Measurements from ENCODE around the gene CYBA.
A peak's percentile ranks its signal among the peaks of the same experiment; 100 is the strongest.
"Not testable (repeated sequence)": the region's sequence is repeated elsewhere in the genome, so short reads cannot be mapped to it uniquely, and the experiment has no call there.

CYBA gene

GRCh38 chr16:88609426-88609825, 41.4 kb downstream of the CYBA start:
- not testable (repeated sequence) for DNase-seq

GRCh38 chr16:88608076-88608475, 42.8 kb downstream of the CYBA start:
- DNase-seq = no peak

GRCh38 chr16:88606148-88606757, 44.6 kb downstream of the CYBA start:
- DNase-seq = no peak

GRCh38 chr16:88605186-88606147, 45.4 kb downstream of the CYBA start:
- no peak for DNase-seq

GRCh38 chr16:88602091-88602490, 48.8 kb downstream of the CYBA start:
- no peak for DNase-seq

- DNase-seq = no peak
Observed at GRCh38 chr16:88601313-88602036, 49.4 kb downstream of the CYBA start.

GRCh38 chr16:88600539-88600896, 50.3 kb downstream of the CYBA start:
- no peak for DNase-seq

- DNase-seq = no peak
Observed at GRCh38 chr16:88599825-88600538, 50.9 kb downstream of the CYBA start.

GRCh38 chr16:88599092-88599733, 51.6 kb downstream of the CYBA start:
- no peak for DNase-seq

- no peak for DNase-seq
Observed at GRCh38 chr16:88597856-88598491, 52.9 kb downstream of the CYBA start.

- DNase-seq = peak in 1 of 5 donors; percentile 29
Observed at GRCh38 chr16:88596483-88596882, 54.4 kb downstream of the CYBA start.

GRCh38 chr16:88595921-88596320, 54.9 kb downstream of the CYBA start:
- DNase-seq = no peak

- no peak for DNase-seq
Observed at GRCh38 chr16:88595101-88595500, 55.8 kb downstream of the CYBA start.

- DNase-seq = no peak
Observed at GRCh38 chr16:88593910-88594309, 56.9 kb downstream of the CYBA start.

GRCh38 chr16:88593489-88593888, 57.4 kb downstream of the CYBA start:
- DNase-seq = no peak

All from T-helper 1 cell (primary cell).